GM21737 (cell line): ENCODE results near the gene WNT1.

Source experiments
- ATAC-seq: cut with Tn5 transposase; IDR thresholded peaks from one replicate; pipeline ENCODE4 v1.9.1; 2021; ENCODE audit warnings: mild to moderate bottlenecking, moderate library complexity; ENCODE audit not compliant: unreplicated experiment

Gene WNT1

GRCh38 chr12:49026101-49026500 is 48.0 kb downstream of the WNT1 start:
- ATAC-seq = no peak

GRCh38 chr12:49026678-49027480 is 48.8 kb downstream of the WNT1 start:
- ATAC-seq = no peak

GRCh38 chr12:49027846-49028555 is 49.9 kb downstream of the WNT1 start:
- ATAC-seq = no peak

- ATAC-seq = no peak
Observed at GRCh38 chr12:49028666-49029275, 50.6 kb downstream of the WNT1 start.

- no peak for ATAC-seq
Observed at GRCh38 chr12:49030119-49030518, 52.0 kb downstream of the WNT1 start.

- no peak for ATAC-seq
Observed at GRCh38 chr12:49030714-49031572, 52.8 kb downstream of the WNT1 start.

- ATAC-seq = no peak
Observed at GRCh38 chr12:49031573-49032161, 53.5 kb downstream of the WNT1 start.
